GM18526 (cell line): Measurements from ENCODE around the gene NRXN3.

Source experiments
- POLR2A ChIP-seq: IDR thresholded peaks from 3 replicates; pipeline ENCODE4 v1.6.1; 2011; ENCODE audit not compliant: insufficient read length; ENCODE audit errors: extremely low read depth

Gene NRXN3

GRCh38 chr14:79573486-79573885, 1403.3 kb downstream of the NRXN3 start:
- no peak for TF ChIP-seq POLR2A

- TF ChIP-seq POLR2A = no peak
Observed at GRCh38 chr14:79575032-79575431, 1404.9 kb downstream of the NRXN3 start.

- TF ChIP-seq POLR2A = no peak
Observed at GRCh38 chr14:79576424-79576823, 1406.3 kb downstream of the NRXN3 start.

- no peak for TF ChIP-seq POLR2A
Observed at GRCh38 chr14:79578470-79578869, 1408.3 kb downstream of the NRXN3 start.

GRCh38 chr14:79580414-79580813, 1410.2 kb downstream of the NRXN3 start:
- no peak for TF ChIP-seq POLR2A

GRCh38 chr14:79580906-79581305, 1410.7 kb downstream of the NRXN3 start:
- no peak for TF ChIP-seq POLR2A

GRCh38 chr14:79581912-79582576, 1411.9 kb downstream of the NRXN3 start:
- TF ChIP-seq POLR2A = no peak

- no peak for TF ChIP-seq POLR2A
Observed at GRCh38 chr14:79583738-79584408, 1413.7 kb downstream of the NRXN3 start.

- no peak for TF ChIP-seq POLR2A
Observed at GRCh38 chr14:79584679-79585078, 1414.5 kb downstream of the NRXN3 start.

- TF ChIP-seq POLR2A = no peak
Observed at GRCh38 chr14:79585845-79586244, 1415.7 kb downstream of the NRXN3 start.

GRCh38 chr14:79586416-79586815, 1416.2 kb downstream of the NRXN3 start:
- TF ChIP-seq POLR2A = no peak

- TF ChIP-seq POLR2A = no peak
Observed at GRCh38 chr14:79586989-79587598, 1416.9 kb downstream of the NRXN3 start.

- TF ChIP-seq POLR2A = no peak
Observed at GRCh38 chr14:79587875-79588274, 1417.7 kb downstream of the NRXN3 start.

GRCh38 chr14:79588398-79588797, 1418.2 kb downstream of the NRXN3 start:
- TF ChIP-seq POLR2A = no peak

- no peak for TF ChIP-seq POLR2A
Observed at GRCh38 chr14:79596551-79596950, 1426.4 kb downstream of the NRXN3 start.

GRCh38 chr14:79597566-79597965, 1427.4 kb downstream of the NRXN3 start:
- no peak for TF ChIP-seq POLR2A

GRCh38 chr14:79598339-79598738, 1428.2 kb downstream of the NRXN3 start:
- TF ChIP-seq POLR2A = no peak

GRCh38 chr14:79599239-79599638, 1429.1 kb downstream of the NRXN3 start:
- no peak for TF ChIP-seq POLR2A
